ENCODE data around the gene C2orf78. TPM values are rescaled to one million over a fixed set of nuclear protein-coding genes. Genes with fewer than 3 reads are reported as not detected.

Gene C2orf78
- polyA plus RNA-seq, 1 of the 3 experiments (the other 2 are of a cell fraction), result 0.02 TPM

DNA sequence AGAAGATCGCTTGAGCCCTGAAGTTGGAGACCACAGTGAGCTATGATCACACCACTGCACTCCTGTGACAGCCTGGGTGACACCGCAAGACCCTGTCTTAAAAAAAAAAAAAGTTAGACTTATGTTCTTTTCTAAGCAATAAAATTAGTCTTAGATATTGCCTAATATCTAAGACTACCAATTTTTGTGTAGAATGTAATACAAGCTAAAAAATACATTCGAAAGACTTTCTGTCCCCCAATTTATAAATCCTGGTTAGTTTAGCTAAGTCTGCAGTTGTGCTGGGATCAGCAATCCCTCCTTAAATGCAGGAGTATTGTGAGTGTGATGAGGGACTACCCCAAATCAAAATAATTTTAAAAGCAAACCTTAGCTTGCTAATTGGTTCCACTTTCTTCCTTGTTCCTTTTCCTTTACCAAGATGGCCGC, 44.4 kb downstream of the C2orf78 start (continued):
- TF ChIP-seq, protein P1, sequence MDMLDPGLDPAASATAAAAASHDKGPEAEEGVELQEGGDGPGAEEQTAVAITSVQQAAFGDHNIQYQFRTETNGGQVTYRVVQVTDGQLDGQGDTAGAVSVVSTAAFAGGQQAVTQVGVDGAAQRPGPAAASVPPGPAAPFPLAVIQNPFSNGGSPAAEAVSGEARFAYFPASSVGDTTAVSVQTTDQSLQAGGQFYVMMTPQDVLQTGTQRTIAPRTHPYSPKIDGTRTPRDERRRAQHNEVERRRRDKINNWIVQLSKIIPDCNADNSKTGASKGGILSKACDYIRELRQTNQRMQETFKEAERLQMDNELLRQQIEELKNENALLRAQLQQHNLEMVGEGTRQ (IDR thresholded peaks at IDR 0.05; ENCODE audit: borderline replicate concordance, low read depth, low read length), result no peak
- TF ChIP-seq ELF1 (IDR thresholded peaks at IDR 0.05), result no peak
- no peak for TF ChIP-seq JUND (IDR thresholded peaks at IDR 0.05)
- no peak for TF ChIP-seq TEAD4 (IDR thresholded peaks at IDR 0.05; ENCODE audit: borderline replicate concordance, insufficient read depth)
- no peak for TF ChIP-seq FOXJ3 (CRISPR knock-in tag; IDR thresholded peaks at IDR 0.05)
- TF ChIP-seq, protein P2, sequence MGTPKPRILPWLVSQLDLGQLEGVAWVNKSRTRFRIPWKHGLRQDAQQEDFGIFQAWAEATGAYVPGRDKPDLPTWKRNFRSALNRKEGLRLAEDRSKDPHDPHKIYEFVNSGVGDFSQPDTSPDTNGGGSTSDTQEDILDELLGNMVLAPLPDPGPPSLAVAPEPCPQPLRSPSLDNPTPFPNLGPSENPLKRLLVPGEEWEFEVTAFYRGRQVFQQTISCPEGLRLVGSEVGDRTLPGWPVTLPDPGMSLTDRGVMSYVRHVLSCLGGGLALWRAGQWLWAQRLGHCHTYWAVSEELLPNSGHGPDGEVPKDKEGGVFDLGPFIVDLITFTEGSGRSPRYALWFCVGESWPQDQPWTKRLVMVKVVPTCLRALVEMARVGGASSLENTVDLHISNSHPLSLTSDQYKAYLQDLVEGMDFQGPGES (IDR thresholded peaks at IDR 0.05; ENCODE audit: low read depth, low read length), result no peak
- no peak for TF ChIP-seq FOXM1 (IDR thresholded peaks at IDR 0.05; ENCODE audit: low read depth)
- no peak for TF ChIP-seq NFIC (IDR thresholded peaks at IDR 0.05; ENCODE audit: borderline replicate concordance)
- TF ChIP-seq TCF12 (IDR thresholded peaks at IDR 0.05), result no peak
- no peak for TF ChIP-seq RAD21 (IDR thresholded peaks at IDR 0.05; ENCODE audit: low read length)
- peak in 1 of 2 experiments; percentile 17; a peak in 1 of 4 replicates for TF ChIP-seq EP300 (IDR thresholded peaks at IDR 0.05; ENCODE audit: borderline replicate concordance in 1 of 2, low read depth in 1 of 2, low read length in 1 of 2)
- TF ChIP-seq, protein P3, sequence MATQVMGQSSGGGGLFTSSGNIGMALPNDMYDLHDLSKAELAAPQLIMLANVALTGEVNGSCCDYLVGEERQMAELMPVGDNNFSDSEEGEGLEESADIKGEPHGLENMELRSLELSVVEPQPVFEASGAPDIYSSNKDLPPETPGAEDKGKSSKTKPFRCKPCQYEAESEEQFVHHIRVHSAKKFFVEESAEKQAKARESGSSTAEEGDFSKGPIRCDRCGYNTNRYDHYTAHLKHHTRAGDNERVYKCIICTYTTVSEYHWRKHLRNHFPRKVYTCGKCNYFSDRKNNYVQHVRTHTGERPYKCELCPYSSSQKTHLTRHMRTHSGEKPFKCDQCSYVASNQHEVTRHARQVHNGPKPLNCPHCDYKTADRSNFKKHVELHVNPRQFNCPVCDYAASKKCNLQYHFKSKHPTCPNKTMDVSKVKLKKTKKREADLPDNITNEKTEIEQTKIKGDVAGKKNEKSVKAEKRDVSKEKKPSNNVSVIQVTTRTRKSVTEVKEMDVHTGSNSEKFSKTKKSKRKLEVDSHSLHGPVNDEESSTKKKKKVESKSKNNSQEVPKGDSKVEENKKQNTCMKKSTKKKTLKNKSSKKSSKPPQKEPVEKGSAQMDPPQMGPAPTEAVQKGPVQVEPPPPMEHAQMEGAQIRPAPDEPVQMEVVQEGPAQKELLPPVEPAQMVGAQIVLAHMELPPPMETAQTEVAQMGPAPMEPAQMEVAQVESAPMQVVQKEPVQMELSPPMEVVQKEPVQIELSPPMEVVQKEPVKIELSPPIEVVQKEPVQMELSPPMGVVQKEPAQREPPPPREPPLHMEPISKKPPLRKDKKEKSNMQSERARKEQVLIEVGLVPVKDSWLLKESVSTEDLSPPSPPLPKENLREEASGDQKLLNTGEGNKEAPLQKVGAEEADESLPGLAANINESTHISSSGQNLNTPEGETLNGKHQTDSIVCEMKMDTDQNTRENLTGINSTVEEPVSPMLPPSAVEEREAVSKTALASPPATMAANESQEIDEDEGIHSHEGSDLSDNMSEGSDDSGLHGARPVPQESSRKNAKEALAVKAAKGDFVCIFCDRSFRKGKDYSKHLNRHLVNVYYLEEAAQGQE (IDR thresholded peaks at IDR 0.05; ENCODE audit: low read depth, low read length), result no peak
- TF ChIP-seq POLR2AphosphoS5 (IDR thresholded peaks at IDR 0.05; ENCODE audit: low read depth, low read length), result no peak
- TF ChIP-seq GABPA (IDR thresholded peaks at IDR 0.05; ENCODE audit: low read depth), result no peak
- no peak for TF ChIP-seq FOSL2 (IDR thresholded peaks at IDR 0.05; ENCODE audit: borderline replicate concordance, low read depth)
- TF ChIP-seq, protein P4, sequence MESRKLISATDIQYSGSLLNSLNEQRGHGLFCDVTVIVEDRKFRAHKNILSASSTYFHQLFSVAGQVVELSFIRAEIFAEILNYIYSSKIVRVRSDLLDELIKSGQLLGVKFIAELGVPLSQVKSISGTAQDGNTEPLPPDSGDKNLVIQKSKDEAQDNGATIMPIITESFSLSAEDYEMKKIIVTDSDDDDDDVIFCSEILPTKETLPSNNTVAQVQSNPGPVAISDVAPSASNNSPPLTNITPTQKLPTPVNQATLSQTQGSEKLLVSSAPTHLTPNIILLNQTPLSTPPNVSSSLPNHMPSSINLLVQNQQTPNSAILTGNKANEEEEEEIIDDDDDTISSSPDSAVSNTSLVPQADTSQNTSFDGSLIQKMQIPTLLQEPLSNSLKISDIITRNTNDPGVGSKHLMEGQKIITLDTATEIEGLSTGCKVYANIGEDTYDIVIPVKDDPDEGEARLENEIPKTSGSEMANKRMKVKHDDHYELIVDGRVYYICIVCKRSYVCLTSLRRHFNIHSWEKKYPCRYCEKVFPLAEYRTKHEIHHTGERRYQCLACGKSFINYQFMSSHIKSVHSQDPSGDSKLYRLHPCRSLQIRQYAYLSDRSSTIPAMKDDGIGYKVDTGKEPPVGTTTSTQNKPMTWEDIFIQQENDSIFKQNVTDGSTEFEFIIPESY (IDR thresholded peaks at IDR 0.05; ENCODE audit: borderline replicate concordance, low read depth), result no peak
- TF ChIP-seq, protein P5, sequence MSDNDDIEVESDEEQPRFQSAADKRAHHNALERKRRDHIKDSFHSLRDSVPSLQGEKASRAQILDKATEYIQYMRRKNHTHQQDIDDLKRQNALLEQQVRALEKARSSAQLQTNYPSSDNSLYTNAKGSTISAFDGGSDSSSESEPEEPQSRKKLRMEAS (IDR thresholded peaks at IDR 0.05; ENCODE audit: low read depth), result no peak
- no peak for TF ChIP-seq TAF1 (IDR thresholded peaks at IDR 0.05; ENCODE audit: borderline replicate concordance, low read depth, low read length)
- no peak for TF ChIP-seq CHD2 (IDR thresholded peaks at IDR 0.05; ENCODE audit: low read length, partially characterized antibody)
- TF ChIP-seq YY1 (IDR thresholded peaks at IDR 0.05; ENCODE audit: low read depth), result peak; percentile 99; the same call in 1 of the 2 replicates
